Activated CD4-positive, alpha-beta T cell treated with anti-CD3 and anti-CD28 coated beads, Interleukin-2, Interleukin-4, amounts not matched to agents 100 ng/mL and 50 ng/mL, durations not matched to agents 16 hours and 8 hours (primary cell): ENCODE data around the gene RUNX3.
"Not testable (repeated sequence)": the region's sequence is repeated elsewhere in the genome, so short reads cannot be mapped to it uniquely, and the experiment has no call there.

Experiments
- DNase-seq: peaks from one replicate; pipeline ENCODE4 v3.0.0-alpha.2; 2020; ENCODE audit warnings: low spot score

The RUNX3 gene

GRCh38 chr1:24913616-24914225 is 16.4 kb downstream of the RUNX3 start:
- no peak for DNase-seq

DNA sequence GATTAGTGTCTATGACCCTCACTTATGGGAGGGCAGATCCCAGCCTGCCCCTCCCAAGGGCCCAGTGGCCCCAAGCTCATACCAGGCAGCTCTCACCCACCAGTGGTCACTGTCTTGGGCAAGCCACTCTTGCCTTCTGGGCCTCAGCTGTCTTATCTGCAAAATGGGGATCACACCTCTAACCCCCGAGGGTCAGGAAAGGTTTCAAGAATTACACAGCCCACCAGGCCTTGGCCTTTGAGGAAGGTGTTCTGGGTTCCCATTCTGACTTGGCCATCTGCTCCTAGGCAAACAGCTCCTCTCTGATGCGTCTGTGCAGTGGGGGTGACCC is 16.8 kb downstream of the RUNX3 start:
- DNase-seq: no peak

DNA sequence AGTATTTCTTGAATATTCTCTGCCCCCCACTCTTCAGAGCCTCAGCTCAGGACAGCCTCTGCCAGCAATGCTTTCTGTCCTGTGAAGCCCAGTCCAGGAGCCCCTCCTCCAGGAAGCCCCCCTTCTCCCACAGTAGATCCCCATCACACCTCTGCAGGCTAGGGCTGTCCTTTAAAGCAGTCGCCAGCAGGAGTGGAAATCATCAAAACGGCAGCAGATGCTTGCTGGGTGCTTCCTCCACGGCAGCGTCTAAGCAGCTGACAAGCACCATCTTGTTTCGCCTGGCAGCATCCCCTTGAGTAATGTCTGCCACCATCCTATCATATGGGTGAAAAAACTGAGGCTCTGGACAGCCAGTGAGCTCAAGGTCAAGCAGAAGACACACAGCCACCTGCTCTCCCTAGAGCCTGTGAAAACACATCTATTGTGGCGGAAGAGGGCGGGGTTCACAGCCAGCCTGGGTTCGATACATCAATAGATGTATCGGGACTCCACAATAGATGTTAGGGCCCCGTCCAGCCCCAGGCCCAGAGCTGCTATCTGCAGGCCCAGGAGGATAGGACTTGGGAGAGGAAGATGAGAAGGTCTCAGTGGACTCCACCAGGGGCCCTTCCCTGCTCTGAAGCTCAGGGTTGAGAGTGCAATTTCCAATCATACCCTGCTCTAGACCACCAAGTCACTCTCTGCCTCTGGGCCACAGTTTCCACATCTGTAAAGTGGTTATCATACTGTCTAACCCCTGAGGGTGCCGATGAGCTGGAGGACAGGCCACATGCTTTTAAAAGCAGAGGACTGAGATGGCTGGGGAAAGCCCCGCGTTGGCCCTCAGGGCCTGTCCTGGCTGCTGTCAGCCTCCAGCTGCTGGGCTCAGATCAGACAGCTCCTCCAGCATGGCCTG is 17.5 kb downstream of the RUNX3 start:
- no peak for DNase-seq

- no peak for DNase-seq
These were observed 18.4 kb downstream of the RUNX3 start for GRCh38 chr1:24911651-24912155.

GRCh38 chr1:24910751-24911650 is 19.1 kb downstream of the RUNX3 start:
- DNase-seq: peak; percentile 80

GRCh38 chr1:24910210-24910609 is 19.9 kb downstream of the RUNX3 start:
- DNase-seq: no peak

GRCh38 chr1:24909388-24909898 is 20.6 kb downstream of the RUNX3 start:
- DNase-seq: no peak

DNA sequence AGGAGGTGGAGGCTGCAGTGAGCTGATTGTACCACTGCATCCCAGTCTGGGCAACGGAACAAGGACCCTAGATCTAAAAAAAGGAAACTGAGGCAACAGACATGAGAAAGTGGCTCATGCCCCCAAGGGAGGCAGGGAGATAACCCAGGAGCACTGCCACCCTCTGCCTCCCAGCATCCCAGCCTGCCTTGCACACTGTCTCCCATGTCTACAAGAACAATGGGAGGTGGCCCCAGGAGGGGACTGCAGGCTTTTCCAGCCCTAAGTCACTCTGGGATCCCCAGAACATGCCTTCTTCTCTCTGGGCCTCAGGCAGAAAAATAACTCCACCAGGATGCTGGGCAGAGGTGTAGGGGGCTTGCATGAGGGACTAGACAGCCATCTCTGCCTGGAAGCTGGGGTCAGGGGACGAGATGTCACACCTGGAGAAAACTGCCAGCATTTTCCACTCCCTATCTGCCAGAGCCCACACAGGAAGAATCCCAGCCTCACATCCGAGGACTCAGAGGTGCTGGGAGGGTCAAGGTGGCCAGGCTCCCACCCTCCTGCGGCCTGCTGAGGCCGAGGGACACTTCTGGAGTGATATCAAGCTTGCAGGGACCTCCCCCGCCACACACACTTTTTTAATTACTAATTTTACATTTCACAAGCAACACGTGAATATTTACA is 21.4 kb downstream of the RUNX3 start:
- DNase-seq: no peak

- not testable (repeated sequence) for DNase-seq
These were observed 22.3 kb downstream of the RUNX3 start for GRCh38 chr1:24907587-24908294.

DNA sequence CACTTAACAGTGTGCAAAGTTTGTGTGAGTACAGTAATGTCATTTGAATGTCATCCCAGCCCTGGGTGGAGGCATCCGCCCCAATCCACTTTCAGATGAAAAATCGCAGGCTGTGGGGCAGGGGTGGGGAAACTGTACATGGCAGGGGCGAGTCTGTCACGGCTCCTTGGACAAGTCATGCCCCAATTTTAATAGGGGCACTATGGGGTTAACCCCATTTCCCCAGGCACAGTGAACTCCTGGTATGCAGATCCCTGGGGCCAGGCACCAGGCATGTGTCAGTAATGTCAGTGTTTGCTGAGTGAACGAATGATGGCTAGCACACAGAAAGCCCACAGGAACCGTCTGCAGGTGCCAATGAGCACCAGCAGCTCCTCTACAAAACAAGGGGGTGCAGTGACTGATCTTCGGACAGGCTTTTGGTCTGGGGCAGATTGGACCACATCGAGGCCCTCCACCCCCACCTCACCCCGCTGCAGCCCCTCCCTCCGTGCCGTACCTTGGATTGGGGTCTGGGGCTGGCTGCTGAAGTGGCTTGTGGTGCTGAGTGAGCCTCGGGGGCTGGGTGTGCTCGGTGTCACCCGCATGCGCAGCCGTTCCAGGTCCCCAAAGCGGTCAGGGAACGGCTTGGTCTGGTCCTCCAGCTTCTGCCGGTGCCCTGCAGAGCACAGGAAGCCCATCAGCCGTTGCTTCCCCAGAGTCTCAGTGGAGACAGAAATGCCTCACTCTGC is 23.2 kb downstream of the RUNX3 start:
- DNase-seq: no peak

- no peak for DNase-seq
These were observed 23.9 kb downstream of the RUNX3 start for GRCh38 chr1:24905979-24906720.

DNA sequence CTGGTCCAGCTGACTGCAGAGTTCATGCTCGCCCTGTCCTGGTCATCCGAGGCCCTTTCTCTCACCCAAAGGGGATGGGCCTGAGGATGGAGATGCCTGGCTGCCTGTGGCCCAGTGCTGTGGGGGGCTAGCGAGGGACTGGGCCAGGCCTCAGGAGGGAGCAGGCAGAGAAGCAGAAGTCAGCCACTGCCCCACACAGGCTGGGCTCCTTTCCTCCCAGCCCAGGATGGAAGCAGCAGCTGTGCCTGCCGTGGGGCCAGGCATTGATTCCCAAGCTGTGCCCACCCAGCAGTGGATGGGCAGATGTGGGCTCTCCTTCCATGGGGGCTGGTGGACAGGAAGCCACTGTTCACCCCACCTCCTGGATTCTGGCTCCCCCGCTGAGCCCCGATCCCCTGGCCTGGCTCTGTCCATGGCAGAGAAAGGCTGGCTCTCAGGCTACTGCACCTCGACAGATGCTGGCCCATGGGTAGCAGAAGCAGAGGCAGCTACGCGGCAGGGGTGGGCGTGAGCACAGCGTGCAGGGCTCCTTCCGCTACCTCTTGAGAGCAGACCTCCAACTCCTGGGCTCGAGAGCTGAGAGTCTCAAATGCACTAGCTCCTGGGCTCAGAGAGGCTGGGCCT is 24.6 kb downstream of the RUNX3 start:
- no peak for DNase-seq

DNA sequence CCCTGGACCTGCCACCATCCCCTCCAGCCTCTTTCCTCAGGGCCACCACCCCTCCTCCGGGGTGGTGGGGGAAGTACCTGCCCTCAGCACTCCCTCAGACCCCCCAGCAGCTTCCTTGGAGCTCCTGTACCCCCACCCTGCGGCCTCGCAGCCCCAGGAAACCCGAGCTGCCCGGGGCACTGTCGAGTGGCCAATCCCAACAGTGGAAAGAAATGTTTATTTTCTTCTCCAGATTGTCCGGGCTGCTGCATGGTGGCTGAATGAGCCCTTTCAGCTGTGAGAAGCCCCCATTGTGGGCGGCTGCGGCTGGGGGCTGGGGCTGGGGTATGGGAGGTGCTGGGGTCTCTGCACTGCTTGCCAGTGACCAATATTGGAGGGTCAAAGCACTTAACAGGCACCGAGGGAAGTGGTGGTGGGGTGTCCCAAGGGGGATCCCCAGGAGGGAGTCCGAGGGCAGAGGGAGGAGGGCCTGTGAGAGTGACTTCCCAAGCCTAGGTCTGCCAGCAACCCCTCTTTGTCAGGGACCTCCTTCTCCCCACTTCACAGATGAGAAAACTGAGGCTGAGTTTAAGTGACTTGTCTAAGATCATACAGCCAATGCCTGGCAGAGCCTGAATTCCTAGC is 25.2 kb downstream of the RUNX3 start:
- DNase-seq: no peak

- no peak for DNase-seq
These were observed 25.9 kb downstream of the RUNX3 start for GRCh38 chr1:24903955-24904730.

DNA sequence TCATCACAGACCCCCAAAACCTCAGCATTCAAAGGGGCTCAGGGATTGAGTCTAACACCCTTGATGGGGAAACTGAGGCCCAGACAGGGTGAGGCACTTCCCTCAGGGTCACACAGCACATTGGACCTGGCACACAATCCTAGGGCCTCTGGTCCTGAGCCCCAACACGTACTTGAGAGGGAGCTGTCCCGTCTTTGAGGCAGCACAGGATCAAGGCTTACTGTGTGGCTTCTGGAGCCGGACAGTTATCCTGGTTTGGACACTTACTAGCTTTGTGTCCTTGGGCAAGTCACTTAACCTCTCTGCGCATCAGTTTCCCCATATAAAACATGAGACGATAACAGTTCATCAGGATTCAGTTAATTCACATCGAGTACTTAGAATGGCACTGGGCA is 26.5 kb downstream of the RUNX3 start:
- no peak for DNase-seq

DNA sequence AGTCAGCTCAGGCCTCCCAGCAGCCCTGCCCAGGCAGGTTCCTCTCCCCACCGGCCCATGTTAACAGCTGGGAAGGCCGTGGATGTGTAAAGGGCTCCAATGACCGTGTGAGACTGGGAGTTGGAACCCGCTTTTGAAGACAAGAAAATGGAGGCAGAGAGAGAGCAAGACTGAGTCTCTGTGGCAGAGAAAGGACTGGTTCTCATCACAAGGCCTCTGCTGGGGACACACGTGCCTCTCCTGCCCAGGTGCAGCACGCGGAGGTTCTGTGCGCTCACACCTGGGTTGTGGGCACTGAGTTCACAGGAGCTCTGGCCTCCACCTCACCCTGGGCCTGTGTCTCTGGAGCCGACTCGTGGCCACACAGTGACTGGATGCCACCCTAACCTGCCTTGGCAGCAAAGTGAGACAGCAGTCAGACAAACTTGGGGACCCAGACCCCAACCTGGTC is 27.0 kb downstream of the RUNX3 start:
- DNase-seq: no peak

- DNase-seq: no peak
These were observed 27.6 kb downstream of the RUNX3 start for GRCh38 chr1:24902471-24902891.
